Neural crest cell (in vitro differentiated cells): ENCODE results near the gene PHF12. TPM values are rescaled to one million over a fixed set of nuclear protein-coding genes. Genes with fewer than 3 reads are reported as not detected.

Experiments used
- DNase-seq: peaks from one replicate; pipeline ENCODE4 v3.0.0; 2021; ENCODE audit warnings: low read depth, mixed read lengths, low spot score
- H3K27ac Mint-ChIP-seq: one replicate; pipeline ENCODE4 v1.8.0; 2021; ENCODE audit warnings: mild to moderate bottlenecking, mixed read lengths; ENCODE audit not compliant: unreplicated experiment
- H3K27me3 Mint-ChIP-seq: 2 replicates; pipeline ENCODE4 v1.8.0; 2021; ENCODE audit warnings: low read depth, mild to moderate bottlenecking, mixed read lengths
- H3K36me3 Mint-ChIP-seq: 2 replicates; pipeline ENCODE4 v1.8.0; 2021; ENCODE audit warnings: low read depth, mild to moderate bottlenecking, mixed read lengths
- H3K4me1 Mint-ChIP-seq: 2 replicates; pipeline ENCODE4 v1.8.0; 2021; ENCODE audit warnings: mixed read lengths
- H3K4me3 Mint-ChIP-seq: one replicate; pipeline ENCODE4 v1.8.0; 2021; ENCODE audit warnings: mild to moderate bottlenecking, mixed read lengths
- H3K9me3 Mint-ChIP-seq: 2 replicates; pipeline ENCODE4 v1.8.0; 2021; ENCODE audit warnings: mixed read lengths
- CTCF ChIP-seq: fragments of 200-600 bp; sonication (generic); conservative IDR thresholded peaks from 2 replicates; pipeline ENCODE4 v1.5.0; 2021; ENCODE audit warnings: antibody characterized with exemption, mild to moderate bottlenecking
- total RNA-seq: library from RNA; stranded (reverse); gene quantifications from 2 replicates; pipeline ENCODE4 v1.2.1, GENCODE V29; 2021

The PHF12 gene
- total RNA-seq, 1 donor from 2014 or later, result 64.7 TPM

DNA sequence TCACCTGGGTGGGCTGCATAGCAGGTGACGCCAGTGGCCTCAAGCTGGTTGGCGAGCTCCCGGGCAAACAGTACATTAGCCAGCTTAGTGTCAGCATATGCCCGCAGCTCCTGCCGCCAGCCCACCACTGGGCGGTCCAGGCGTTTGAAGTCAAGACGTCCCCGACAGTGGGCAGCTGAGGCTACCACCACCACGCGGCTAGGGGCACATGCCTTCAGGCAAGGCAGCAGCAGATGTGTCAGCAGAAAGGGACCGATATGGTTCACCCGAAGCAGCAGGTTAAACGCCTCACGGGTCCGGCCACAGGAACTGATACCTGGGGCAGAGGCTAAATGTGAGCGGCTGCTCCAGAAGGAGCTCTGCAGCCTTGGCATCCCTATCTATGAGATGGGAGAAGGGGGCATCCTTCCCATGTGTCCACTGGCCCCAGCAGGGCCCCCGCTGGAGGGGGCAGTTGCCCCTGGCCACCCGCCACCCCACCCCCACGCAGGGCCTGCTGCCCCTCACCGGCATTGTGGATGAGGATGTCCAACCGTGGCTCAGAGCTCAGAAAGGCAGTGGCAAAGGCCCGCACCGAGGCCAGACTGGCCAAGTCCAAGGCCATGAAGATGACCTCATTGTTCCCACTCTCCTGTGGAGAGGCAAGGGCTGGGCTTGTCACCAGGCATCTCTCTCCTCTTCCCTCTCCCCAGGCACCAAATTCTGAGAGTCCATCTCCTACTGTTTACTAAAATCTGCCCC lies 50.2 kb downstream of the PHF12 start:
- H3K27me3 Mint-ChIP-seq, result no peaks in the 10 kb centered on the region
- H3K4me3 Mint-ChIP-seq, result peak overlapping the region; percentile 88
- peaks cover 14% of the 10 kb centered on the region for H3K36me3 Mint-ChIP-seq
- DNase-seq, result no peak
- H3K27ac Mint-ChIP-seq, result no peak overlapping the region
- TF ChIP-seq CTCF, result no peak
- no peaks in the 10 kb centered on the region for H3K9me3 Mint-ChIP-seq
- peaks cover 44% of the 10 kb centered on the region for H3K4me1 Mint-ChIP-seq

DNA sequence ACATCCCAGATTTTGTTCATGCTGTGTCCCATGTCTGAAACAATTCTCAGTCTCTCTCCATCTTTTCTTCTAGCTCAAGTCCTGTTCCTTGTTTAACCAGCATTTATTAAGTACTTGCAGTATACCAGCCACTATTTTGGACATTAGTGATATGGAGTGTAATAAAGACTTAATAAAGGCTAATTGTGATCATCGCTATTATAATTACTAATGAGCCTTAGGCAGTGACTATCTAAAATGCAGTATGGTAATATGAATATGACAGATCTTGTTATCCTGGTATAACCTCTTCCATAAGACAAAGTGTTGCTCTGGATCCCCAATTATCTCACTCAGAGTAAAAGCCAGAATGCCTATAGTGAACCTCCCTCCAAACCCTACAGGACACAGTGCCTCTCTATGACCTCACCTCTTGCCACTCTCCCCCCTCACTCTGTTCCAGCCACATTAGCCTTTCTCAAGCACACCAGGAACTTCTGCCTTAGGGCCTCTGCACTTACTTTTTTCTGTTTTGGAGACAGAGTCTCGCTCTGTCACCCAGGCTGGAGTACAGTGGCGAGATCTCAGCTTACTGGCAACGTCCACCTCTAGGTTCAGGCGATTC lies 52.0 kb downstream of the PHF12 start:
- peak overlapping the region; percentile 98 for H3K4me3 Mint-ChIP-seq
- H3K36me3 Mint-ChIP-seq, result peaks cover 14% of the 10 kb centered on the region
- H3K9me3 Mint-ChIP-seq, result no peaks in the 10 kb centered on the region
- no peak for TF ChIP-seq CTCF
- peak overlapping the region; percentile 75 for H3K27ac Mint-ChIP-seq
- peaks cover 53% of the 10 kb centered on the region for H3K4me1 Mint-ChIP-seq
- no peak for DNase-seq
- no peaks in the 10 kb centered on the region for H3K27me3 Mint-ChIP-seq

GRCh38 chr17:28898527-28898955 lies 52.8 kb downstream of the PHF12 start:
- no peak for TF ChIP-seq CTCF
- Mint-ChIP-seq H3K4me1 (peaks cover 54% of the 10 kb centered on the region), H3K9me3 (no peaks in the 10 kb centered on the region), H3K27me3 (no peaks in the 10 kb centered on the region), H3K27ac (no peak overlapping the region), H3K4me3 (peak overlapping the region; percentile 98), H3K36me3 (peaks cover 14% of the 10 kb centered on the region)
- no peak for DNase-seq

DNA sequence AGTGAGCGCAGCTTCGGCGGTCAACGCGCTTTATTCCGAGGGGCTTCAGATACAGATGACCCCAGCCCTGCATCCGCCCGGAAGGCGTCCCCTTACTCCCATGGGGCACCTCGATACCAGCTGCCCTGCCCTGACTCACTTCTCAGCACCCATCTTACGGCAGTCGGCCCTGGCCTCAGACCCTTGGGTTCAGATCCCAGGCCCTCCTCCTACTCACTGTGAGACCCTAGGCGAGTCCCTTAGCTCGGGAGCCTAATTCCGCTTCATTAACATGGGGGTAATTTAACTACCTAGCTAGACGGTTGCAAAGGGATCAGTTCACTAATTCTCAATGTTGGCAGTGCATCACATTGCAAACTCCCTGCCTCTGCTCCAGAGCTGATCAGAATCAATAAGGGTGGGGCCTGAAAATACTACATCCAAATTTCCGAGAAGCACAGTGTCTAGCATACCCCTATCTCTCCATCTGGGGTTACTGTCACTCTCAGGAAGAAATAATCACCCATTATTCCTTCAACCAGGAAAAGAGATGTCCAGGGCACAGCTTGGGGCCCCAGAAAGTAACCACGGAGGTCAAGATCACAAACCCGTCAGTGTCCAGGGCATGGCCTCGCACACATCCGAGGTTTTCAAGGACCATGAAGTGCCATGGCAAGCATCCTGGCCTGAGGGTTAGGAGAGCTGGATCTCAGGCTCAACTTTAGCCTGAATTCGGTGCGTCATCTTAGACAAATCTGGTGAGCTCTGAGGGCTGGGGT lies 53.4 kb downstream of the PHF12 start:
- Mint-ChIP-seq H3K4me3 (peak overlapping the region; percentile 98), H3K4me1 (peaks cover 56% of the 10 kb centered on the region), H3K27ac (peak overlapping the region; percentile 75), H3K36me3 (peaks cover 14% of the 10 kb centered on the region), H3K27me3 (no peaks in the 10 kb centered on the region), H3K9me3 (no peaks in the 10 kb centered on the region)
- no peak for DNase-seq
- no peak for TF ChIP-seq CTCF

DNA sequence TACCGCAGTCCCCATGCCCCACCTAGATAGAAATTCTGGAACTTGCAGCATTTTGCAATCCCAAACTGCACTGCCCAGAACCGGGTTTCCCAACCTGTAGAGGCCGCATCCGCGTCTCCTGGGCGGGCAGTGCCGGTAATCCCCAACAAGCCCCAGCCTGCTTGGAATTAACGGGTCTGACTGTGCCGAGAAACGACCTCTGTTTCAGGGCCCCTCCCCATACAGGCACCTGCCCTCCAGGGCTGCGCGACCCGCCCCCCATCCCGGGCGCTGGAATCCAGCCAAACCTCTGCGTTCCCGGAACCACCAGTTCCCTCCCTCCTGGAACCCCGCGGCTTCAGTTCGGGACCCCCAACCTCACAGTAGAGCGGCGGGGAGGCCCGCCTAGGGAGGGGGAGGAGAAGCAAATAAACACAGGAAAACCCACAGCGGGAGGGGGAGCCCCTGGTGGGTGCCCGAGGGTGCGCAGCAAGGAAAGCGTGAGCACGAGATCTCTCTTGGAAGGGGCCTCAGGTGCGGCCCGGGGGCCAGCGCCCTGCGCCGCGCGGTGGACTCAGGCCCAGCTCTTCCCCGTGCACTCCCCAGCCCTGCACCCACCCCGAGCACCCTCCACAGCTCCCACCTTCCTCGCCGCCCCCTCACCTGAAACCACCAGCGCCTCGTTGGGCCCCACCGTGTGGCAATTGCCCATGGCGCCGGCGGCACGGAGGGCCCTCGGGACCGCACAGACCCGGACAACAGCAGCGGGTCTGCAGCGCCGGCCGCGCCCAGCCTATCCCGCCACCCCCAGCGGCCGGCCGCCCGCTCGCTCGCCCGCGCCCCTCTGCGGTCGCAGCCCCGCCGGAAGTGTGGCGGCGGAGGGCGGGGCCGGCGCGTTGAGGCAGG lies 54.2 kb downstream of the PHF12 start, which contains the start of gene FLOT2:
TSS of gene FLOT2 (minus strand) at position 850 of the 885 bp plus-strand sequence. CDS start at position 691, 159 bp downstream.
- peak within 1 kb of the TSS; percentile 75 for H3K27ac Mint-ChIP-seq
- TF ChIP-seq CTCF, result peak; percentile 37
- H3K27me3 Mint-ChIP-seq, result no peaks in the 10 kb centered on the region
- DNase-seq, result peak; percentile 53
- H3K9me3 Mint-ChIP-seq, result no peaks in the 10 kb centered on the region
- peaks cover 54% of the 10 kb centered on the region for H3K4me1 Mint-ChIP-seq
- peak within 1 kb of the TSS; percentile 98 for H3K4me3 Mint-ChIP-seq
- peaks cover 13% of the 10 kb centered on the region for H3K36me3 Mint-ChIP-seq
